Skin of body (tissue), 2 donors: ENCODE data around the gene ZSWIM9. TPM values are rescaled to one million over a fixed set of nuclear protein-coding genes. Genes with fewer than 3 reads are reported as not detected.
"Not testable (repeated sequence)": the region's sequence is repeated elsewhere in the genome, so short reads cannot be mapped to it uniquely, and the experiment has no call there.

Experiments used
- DNase-seq: peaks from one replicate; lab custom pipeline; 2025; lab: John Stamatoyannopoulos, UW
- total RNA-seq: library from RNA; depleted of rRNA; stranded (reverse); fragments of >200 nt; gene quantifications from one replicate; pipeline ENCODE4 v1.2.3, GENCODE V29; 2014

The ZSWIM9 gene
- total RNA-seq, 1 donor from 2014 or later: 2.5 TPM

- no peak for DNase-seq
These were observed 43.5 kb downstream of the ZSWIM9 start for GRCh38 chr19:48213959-48214358.

- no peak for DNase-seq
These were observed 46.5 kb downstream of the ZSWIM9 start for GRCh38 chr19:48216933-48217332.

GRCh38 chr19:48218997-48219396 lies 48.5 kb downstream of the ZSWIM9 start:
- no peak for DNase-seq

GRCh38 chr19:48220784-48221183 lies 50.3 kb downstream of the ZSWIM9 start:
- DNase-seq: not testable (repeated sequence)

GRCh38 chr19:48221628-48222027 lies 51.1 kb downstream of the ZSWIM9 start:
- DNase-seq: no peak

- DNase-seq: no peak
These were observed 60.2 kb downstream of the ZSWIM9 start for GRCh38 chr19:48230555-48231129.

GRCh38 chr19:48237057-48237456 lies 66.6 kb downstream of the ZSWIM9 start:
- no peak for DNase-seq

GRCh38 chr19:48239120-48239519 lies 68.6 kb downstream of the ZSWIM9 start:
- DNase-seq: no peak

- no peak for DNase-seq
These were observed 69.2 kb downstream of the ZSWIM9 start for GRCh38 chr19:48239582-48240141.

- DNase-seq: not testable (repeated sequence)
These were observed 71.3 kb downstream of the ZSWIM9 start for GRCh38 chr19:48241771-48242170.

- DNase-seq: no peak
These were observed 73.8 kb downstream of the ZSWIM9 start for GRCh38 chr19:48244281-48244680.

GRCh38 chr19:48246101-48246500 lies 75.6 kb downstream of the ZSWIM9 start:
- DNase-seq: no peak

- no peak for DNase-seq
These were observed 76.7 kb downstream of the ZSWIM9 start for GRCh38 chr19:48247212-48247611.

Other genes starting within 250 kb of the ZSWIM9 start
- not detected for gene BSPH1, start 178.5 kb upstream of the ZSWIM9 start, total RNA-seq
- not detected for gene ELSPBP1, start 176.0 kb upstream of the ZSWIM9 start, total RNA-seq
- not detected for gene CABP5, start 126.6 kb upstream of the ZSWIM9 start, total RNA-seq
- 5.9 TPM for gene PLA2G4C, start 59.9 kb upstream of the ZSWIM9 start, total RNA-seq
- 27.3 TPM for gene LIG1, start 336 bp upstream of the ZSWIM9 start, total RNA-seq
- gene CARD8, start 85.2 kb downstream of the ZSWIM9 start, total RNA-seq: 34.0 TPM
- 4.1 TPM for gene ZNF114, start 99.4 kb downstream of the ZSWIM9 start, total RNA-seq
- gene EMP3, start 154.9 kb downstream of the ZSWIM9 start, total RNA-seq: 37.8 TPM
- gene TMEM143, start 193.3 kb downstream of the ZSWIM9 start, total RNA-seq: 4.7 TPM
- gene SYNGR4, start 193.7 kb downstream of the ZSWIM9 start, total RNA-seq: not detected
- gene KDELR1, start 220.9 kb downstream of the ZSWIM9 start, total RNA-seq: 46.5 TPM
- 1.1 TPM for gene GRIN2D, start 223.0 kb downstream of the ZSWIM9 start, total RNA-seq